C4-2B (cell line): Measurements from ENCODE around the gene NUMBL.

Source experiments
- ZFX ChIP-seq: fragments of 450-650 bp; IDR thresholded peaks from 2 replicates; pipeline ENCODE4 v1.6.1; 2017
- TF ChIP-seq, protein P1 (sequence below): fragments of 450-650 bp; conservative IDR thresholded peaks from 2 replicates; pipeline ENCODE4 v1.5.1; 2017; ENCODE audit warnings: mild to moderate bottlenecking

DNA sequence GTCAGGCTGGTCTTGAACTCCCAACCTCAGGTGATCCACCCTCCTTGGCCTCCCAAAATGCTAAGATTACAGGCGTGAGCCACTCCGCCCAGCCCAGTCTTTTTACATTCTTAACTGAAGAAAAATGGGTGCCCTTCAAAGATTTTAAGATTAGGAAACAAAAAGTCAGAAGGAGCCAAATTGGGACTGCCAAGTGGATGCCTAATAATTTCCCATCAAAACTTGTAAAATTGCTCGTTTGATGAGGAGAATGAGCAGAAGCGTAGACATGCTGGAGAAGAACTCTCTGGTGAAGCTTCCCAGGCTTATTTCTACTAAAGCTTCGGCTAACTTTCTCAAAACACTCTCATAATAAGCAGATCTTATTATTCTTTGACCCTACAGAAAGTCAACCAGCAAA, 31.3 kb downstream of the NUMBL start:
- TF ChIP-seq, protein P1, sequence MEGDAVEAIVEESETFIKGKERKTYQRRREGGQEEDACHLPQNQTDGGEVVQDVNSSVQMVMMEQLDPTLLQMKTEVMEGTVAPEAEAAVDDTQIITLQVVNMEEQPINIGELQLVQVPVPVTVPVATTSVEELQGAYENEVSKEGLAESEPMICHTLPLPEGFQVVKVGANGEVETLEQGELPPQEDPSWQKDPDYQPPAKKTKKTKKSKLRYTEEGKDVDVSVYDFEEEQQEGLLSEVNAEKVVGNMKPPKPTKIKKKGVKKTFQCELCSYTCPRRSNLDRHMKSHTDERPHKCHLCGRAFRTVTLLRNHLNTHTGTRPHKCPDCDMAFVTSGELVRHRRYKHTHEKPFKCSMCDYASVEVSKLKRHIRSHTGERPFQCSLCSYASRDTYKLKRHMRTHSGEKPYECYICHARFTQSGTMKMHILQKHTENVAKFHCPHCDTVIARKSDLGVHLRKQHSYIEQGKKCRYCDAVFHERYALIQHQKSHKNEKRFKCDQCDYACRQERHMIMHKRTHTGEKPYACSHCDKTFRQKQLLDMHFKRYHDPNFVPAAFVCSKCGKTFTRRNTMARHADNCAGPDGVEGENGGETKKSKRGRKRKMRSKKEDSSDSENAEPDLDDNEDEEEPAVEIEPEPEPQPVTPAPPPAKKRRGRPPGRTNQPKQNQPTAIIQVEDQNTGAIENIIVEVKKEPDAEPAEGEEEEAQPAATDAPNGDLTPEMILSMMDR: no peak
- TF ChIP-seq ZFX: no peak
